Measurements from ENCODE around the gene SH3PXD2A. TPM values are rescaled to one million over a fixed set of nuclear protein-coding genes. Genes with fewer than 3 reads are reported as not detected.

Gene SH3PXD2A
- total RNA-seq, 8 experiments from 2014 or later = 7.8 to 34.3 (median 12.8) TPM

GRCh38 chr10:103673606-103674005 lies 181.8 kb downstream of the SH3PXD2A start:
- 60 to 100% (median 89%) methylated on average over 1 to 3 of the region's 3 CpGs; no CpG with 5 or more reads in 7 of the 10 experiments for WGBS, 10 experiments
- in situ Hi-C loops (cut with MboI; ENCODE audit: low pct_unique_long_range_greater_than_20kb in 2 of 9, low sequenced_read_pairs in 9 of 9, unreplicated experiment in 9 of 9) = no loop called here
- Histone ChIP-seq H3K4me3 (no peak overlapping the region), H3K4me1 (replicated peaks in 1 of 2) (peaks cover 11 to 35% of the 10 kb centered on the region in 2 donors), H3K27ac (no peak overlapping the region)
- ATAC-seq (replicated peaks in 6 of 8) = no peak

- WGBS, 10 experiments = 50 to 100% (median 75%) methylated on average over 1 to 4 of the region's 7 CpGs; no CpG with 5 or more reads in 3 of the 10 experiments
These were observed 183.0 kb downstream of the SH3PXD2A start for GRCh38 chr10:103672345-103672744.

DNA sequence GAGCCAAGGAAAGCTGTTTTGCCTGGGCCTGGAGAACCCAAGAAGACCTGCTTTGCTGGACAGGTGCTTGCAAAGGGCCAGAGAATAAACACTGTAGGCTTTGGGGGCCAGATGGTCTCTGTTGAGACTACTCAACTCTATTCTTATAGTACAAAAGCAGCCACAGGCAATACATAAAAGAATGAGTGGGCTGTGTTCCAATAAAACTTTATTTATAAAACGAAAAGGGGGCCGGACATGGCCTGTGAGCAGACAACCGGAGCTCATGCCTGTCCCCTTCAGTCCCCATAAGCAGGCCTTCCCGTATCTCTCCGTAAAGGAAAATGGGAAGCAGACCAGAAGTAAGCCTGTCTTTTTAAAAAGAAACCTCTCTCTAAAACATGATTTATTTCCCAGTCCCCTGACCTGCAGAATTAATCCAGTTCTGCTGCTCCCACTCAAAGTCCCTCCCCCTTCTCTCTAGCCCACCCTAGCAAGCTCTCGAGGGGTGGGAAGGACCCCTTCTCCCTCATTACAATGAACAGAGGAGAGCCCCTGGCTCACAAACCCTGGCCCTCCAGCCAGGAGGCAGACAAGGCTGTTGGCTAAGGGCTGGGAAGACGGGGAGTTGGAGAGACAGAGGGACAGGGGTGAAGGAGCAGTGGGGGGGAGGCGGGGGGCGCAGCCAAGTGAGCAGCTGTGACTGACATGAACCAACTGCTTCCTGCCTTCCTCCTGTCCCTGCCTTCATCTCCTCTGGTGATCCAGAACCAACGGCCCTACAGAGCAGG lies 184.1 kb downstream of the SH3PXD2A start:
- no peak overlapping the region for H3K27ac ChIP-seq
- peaks cover 0 to 22% of the 10 kb centered on the region in 2 donors for H3K4me1 ChIP-seq (replicated peaks in 1 of 2)
- WGBS, 10 experiments = 60 to 100% (median 85%) methylated on average over 1 to 5 of the region's 10 CpGs; no CpG with 5 or more reads in 1 of the 10 experiments
- H3K4me3 ChIP-seq = no peak overlapping the region
- ATAC-seq (replicated peaks in 6 of 8) = no peak
- in situ Hi-C loops (cut with MboI; ENCODE audit: low pct_unique_long_range_greater_than_20kb in 2 of 9, low sequenced_read_pairs in 9 of 9, unreplicated experiment in 9 of 9) = no loop called here

More at GRCh38 chr10:103672345-103672744, 183.0 kb downstream of the SH3PXD2A start:
- Histone ChIP-seq H3K4me1 (replicated peaks in 1 of 2) (peaks cover under 1 to 27% of the 10 kb centered on the region in 2 donors), H3K27ac (no peak overlapping the region), H3K4me3 (no peak overlapping the region)
- in situ Hi-C loops (cut with MboI; ENCODE audit: low pct_unique_long_range_greater_than_20kb in 2 of 9, low sequenced_read_pairs in 9 of 9, unreplicated experiment in 9 of 9) = no loop called here
- ATAC-seq (replicated peaks in 6 of 8) = no peak

- no peak overlapping the region for H3K4me3 ChIP-seq
- ATAC-seq (replicated peaks in 6 of 8) = no peak
- H3K27ac ChIP-seq = no peak overlapping the region
- WGBS, 10 experiments = 40 to 100% (median 100%) methylated on average over 1 to 2 of the region's 2 CpGs; no CpG with 5 or more reads in 4 of the 10 experiments
- H3K4me1 ChIP-seq (replicated peaks in 1 of 2) = peaks cover 0 to 13% of the 10 kb centered on the region in 2 donors
- in situ Hi-C loops (cut with MboI; ENCODE audit: low pct_unique_long_range_greater_than_20kb in 2 of 9, low sequenced_read_pairs in 9 of 9, unreplicated experiment in 9 of 9) = no loop called here
These were observed 185.4 kb downstream of the SH3PXD2A start for GRCh38 chr10:103669944-103670343.

GRCh38 chr10:103669243-103669929 lies 186.0 kb downstream of the SH3PXD2A start:
- 16 to 100% (median 74%) methylated on average over 1 to 4 of the region's 6 CpGs; no CpG with 5 or more reads in 4 of the 10 experiments for WGBS, 10 experiments
- in situ Hi-C loops (cut with MboI; ENCODE audit: low pct_unique_long_range_greater_than_20kb in 2 of 9, low sequenced_read_pairs in 9 of 9, unreplicated experiment in 9 of 9) = no loop called here
- ATAC-seq (replicated peaks in 6 of 8) = peak in 1 of 8 experiments; percentile 47
- no peak overlapping the region for H3K27ac ChIP-seq
- no peak overlapping the region for H3K4me3 ChIP-seq
- peaks cover 0 to 13% of the 10 kb centered on the region in 2 donors for H3K4me1 ChIP-seq (replicated peaks in 1 of 2)

- in situ Hi-C loops (cut with MboI; ENCODE audit: low pct_unique_long_range_greater_than_20kb in 2 of 9, low sequenced_read_pairs in 9 of 9, unreplicated experiment in 9 of 9) = no loop called here
- ATAC-seq (replicated peaks in 6 of 8) = peak in 6 of 8 experiments; percentile 25 to 92 (median 78)
- H3K27ac ChIP-seq = no peak overlapping the region
- H3K4me1 ChIP-seq (replicated peaks in 1 of 2) = peaks cover 0 to 13% of the 10 kb centered on the region in 2 donors
- 0 to 81% (median 63%) methylated on average over 1 to 20 of the region's 37 CpGs; no CpG with 5 or more reads in 3 of the 10 experiments for WGBS, 10 experiments
- no peak overlapping the region for H3K4me3 ChIP-seq
These were observed 186.8 kb downstream of the SH3PXD2A start for GRCh38 chr10:103668351-103669242.

GRCh38 chr10:103667356-103667755 lies 188.0 kb downstream of the SH3PXD2A start:
- 10 to 100% (median 60%) methylated on average over 1 to 4 of the region's 8 CpGs; no CpG with 5 or more reads in 3 of the 10 experiments for WGBS, 10 experiments
- in situ Hi-C loops (cut with MboI; ENCODE audit: low pct_unique_long_range_greater_than_20kb in 2 of 9, low sequenced_read_pairs in 9 of 9, unreplicated experiment in 9 of 9) = no loop called here
- peak in 5 of 8 experiments; percentile 13 to 54 (median 29) for ATAC-seq (replicated peaks in 6 of 8)
- H3K4me3 ChIP-seq = no peak overlapping the region
- H3K27ac ChIP-seq = no peak overlapping the region
- peaks cover 0 to 13% of the 10 kb centered on the region in 2 donors for H3K4me1 ChIP-seq (replicated peaks in 1 of 2)

DNA sequence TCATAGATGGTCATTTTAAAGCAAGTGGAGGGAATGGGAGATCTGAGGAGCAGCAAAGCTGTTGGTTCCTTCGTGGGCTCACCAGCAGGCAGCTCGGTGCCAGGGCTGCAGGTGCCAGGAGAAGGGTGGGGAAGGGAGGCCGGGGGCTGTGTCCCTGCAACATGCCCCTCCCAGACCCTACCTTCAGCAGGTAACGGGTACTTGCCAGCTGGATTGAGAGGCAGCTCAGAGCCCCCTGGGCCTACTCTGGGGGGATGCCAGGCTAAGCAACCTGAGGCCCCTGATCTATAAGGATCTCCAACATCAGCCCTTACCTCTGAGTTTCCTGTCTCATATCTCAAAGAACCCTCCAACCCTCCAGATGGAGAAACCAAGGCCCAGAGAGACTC lies 188.6 kb downstream of the SH3PXD2A start:
- WGBS, 10 experiments = 92 to 100% (median 97%) methylated on average over 2 to 3 of the region's 4 CpGs; no CpG with 5 or more reads in 4 of the 10 experiments

DNA sequence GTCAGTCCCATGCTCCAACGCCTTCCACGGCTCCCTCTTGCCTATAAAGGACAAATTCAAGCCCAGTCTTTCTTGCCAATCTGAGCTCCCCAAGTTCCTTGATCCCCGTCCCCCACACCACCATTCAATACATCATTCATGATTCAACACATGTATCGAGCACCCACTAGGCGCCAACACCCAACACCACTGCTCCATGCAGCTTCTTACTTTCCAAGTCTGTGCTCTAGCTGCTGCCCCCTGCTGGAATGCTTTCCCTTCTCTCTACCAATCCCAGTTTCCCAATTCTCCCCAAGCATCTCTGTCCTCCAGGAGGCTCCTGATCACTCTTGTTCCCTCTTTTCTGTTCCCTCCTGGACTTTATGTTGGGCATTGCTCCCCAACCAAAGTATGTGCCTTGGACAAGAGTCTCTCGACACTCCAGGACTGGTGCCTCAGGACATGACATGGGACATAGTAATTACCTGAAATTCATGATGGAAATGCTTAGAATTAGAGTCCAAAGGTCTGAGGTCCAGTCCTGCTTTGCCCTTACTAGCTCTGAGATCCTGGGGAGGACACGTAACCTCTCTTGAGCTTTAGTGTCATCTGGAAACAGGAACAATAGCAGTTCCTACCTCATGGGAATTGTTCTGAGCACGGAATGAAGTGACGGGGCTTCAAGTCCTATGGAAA lies 189.2 kb downstream of the SH3PXD2A start:
- H3K4me3 ChIP-seq = no peak overlapping the region
- in situ Hi-C loops (cut with MboI; ENCODE audit: low pct_unique_long_range_greater_than_20kb in 2 of 9, low sequenced_read_pairs in 9 of 9, unreplicated experiment in 9 of 9) = no loop called here
- H3K4me1 ChIP-seq (replicated peaks in 1 of 2) = peaks cover 2 to 20% of the 10 kb centered on the region in 2 donors
- H3K27ac ChIP-seq = no peak overlapping the region
- no peak for ATAC-seq (replicated peaks in 6 of 8)
- 93 to 100% (median 100%) methylated on average over 1 to 7 of the region's 9 CpGs; no CpG with 5 or more reads in 1 of the 10 experiments for WGBS, 10 experiments

More for the DNA sequence above, 188.6 kb downstream of the SH3PXD2A start:
- Histone ChIP-seq H3K27ac (no peak overlapping the region), H3K4me3 (no peak overlapping the region), H3K4me1 (replicated peaks in 1 of 2) (peaks cover 0 to 15% of the 10 kb centered on the region in 2 donors)
- no peak for ATAC-seq (replicated peaks in 6 of 8)
- in situ Hi-C loops (cut with MboI; ENCODE audit: low pct_unique_long_range_greater_than_20kb in 2 of 9, low sequenced_read_pairs in 9 of 9, unreplicated experiment in 9 of 9) = no loop called here

DNA sequence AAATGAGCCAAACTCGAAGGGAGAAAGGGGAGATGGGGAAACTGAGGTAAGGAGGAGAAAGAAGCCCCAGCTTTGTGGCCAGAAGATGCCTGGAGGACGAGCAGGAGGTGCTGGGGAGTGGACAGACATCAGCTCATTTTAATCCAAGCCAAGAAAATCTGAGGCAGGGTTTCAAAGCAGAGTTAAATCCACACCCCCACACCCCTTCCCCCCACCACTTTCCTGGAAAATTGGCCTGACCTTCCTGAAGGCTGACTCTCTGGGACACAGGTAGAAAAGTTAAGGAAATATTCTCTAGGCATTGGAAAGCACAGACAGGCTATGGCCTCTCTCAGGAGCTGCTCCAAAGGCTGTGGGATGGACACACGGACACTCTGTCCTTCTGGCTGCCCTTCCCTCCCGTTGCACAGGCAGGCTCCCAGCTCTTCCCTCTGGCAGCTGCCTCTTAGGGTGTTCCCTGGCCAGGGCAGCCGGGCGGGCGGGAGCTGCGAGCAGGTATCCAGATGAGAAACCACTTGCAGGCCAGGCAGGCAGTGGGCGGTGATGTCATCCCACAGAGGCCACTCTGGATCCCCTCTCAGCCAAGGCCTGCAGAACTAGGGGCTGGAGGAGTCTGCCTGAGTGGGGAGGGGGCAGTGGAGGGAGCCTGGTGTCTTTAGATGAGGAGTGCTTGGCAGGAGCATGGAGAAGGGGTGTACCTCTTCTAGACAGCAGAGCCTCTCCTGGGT lies 190.1 kb downstream of the SH3PXD2A start:
- 36 to 100% (median 77%) methylated on average over 1 to 8 of the region's 9 CpGs for WGBS, 10 experiments
- Histone ChIP-seq H3K4me1 (replicated peaks in 1 of 2) (peaks cover 2 to 26% of the 10 kb centered on the region in 2 donors), H3K27ac (no peak overlapping the region)

GRCh38 chr10:103663802-103664201 lies 191.6 kb downstream of the SH3PXD2A start:
- Histone ChIP-seq H3K4me1 (replicated peaks in 1 of 2) (peaks cover 2 to 21% of the 10 kb centered on the region in 2 donors), H3K4me3 (no peak overlapping the region), H3K27ac (no peak overlapping the region)
- WGBS, 10 experiments = 93 to 100% methylated on average over 3 to 12 of the region's 13 CpGs; no CpG with 5 or more reads in 8 of the 10 experiments
- in situ Hi-C loops (cut with MboI; ENCODE audit: low pct_unique_long_range_greater_than_20kb in 2 of 9, low sequenced_read_pairs in 9 of 9, unreplicated experiment in 9 of 9) = no loop called here
- ATAC-seq (replicated peaks in 6 of 8) = no peak

More for the DNA sequence above, 190.1 kb downstream of the SH3PXD2A start:
- H3K4me3 ChIP-seq = no peak overlapping the region
- peak in 3 of 8 experiments; percentile 57 to 73 (median 59) for ATAC-seq (replicated peaks in 6 of 8)
- in situ Hi-C loops (cut with MboI; ENCODE audit: low pct_unique_long_range_greater_than_20kb in 2 of 9, low sequenced_read_pairs in 9 of 9, unreplicated experiment in 9 of 9) = no loop called here
